ENCODE measurements around the gene PCSK5. TPM values are rescaled to one million over a fixed set of nuclear protein-coding genes. Genes with fewer than 3 reads are reported as not detected.

PCSK5 gene
- total RNA-seq, 4 donors from 2014 or later, result 9.6 to 41.8 (median 15.1) TPM

DNA sequence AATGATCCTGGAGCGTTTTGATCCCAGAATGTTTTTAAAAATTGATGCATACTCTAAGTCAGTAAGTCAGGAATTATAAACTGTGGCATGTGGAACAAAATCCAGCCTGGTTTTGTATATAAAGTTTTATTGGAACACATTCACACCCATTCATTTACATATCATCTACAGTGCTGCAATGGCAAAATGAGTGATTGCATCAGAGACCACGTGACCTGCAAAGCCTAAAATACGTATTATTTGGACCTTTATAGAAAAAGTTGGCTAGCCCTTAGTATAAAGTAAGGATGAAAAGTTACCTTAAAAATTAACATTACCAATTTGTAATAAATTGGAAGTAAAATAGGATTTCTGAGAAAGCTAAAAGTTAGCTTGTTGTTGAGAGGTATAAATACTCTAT is 95.0 kb downstream of the PCSK5 start:
- Histone ChIP-seq H3K36me3 (no peaks in the 10 kb centered on the region), H3K4me1 (no peaks in the 10 kb centered on the region), H3K27me3 (no peaks in the 10 kb centered on the region), H3K27ac (no peak overlapping the region), H3K9me3 (no peaks in the 10 kb centered on the region), H3K4me3 (replicated peaks in 1 of 3) (no peak overlapping the region)
- intact Hi-C loops (cut with DNase I), result no loop called here
- no peak for DNase-seq
- TF ChIP-seq POLR2A (IDR thresholded peaks at IDR 0.05), result no peak
- TF ChIP-seq, protein P1, sequence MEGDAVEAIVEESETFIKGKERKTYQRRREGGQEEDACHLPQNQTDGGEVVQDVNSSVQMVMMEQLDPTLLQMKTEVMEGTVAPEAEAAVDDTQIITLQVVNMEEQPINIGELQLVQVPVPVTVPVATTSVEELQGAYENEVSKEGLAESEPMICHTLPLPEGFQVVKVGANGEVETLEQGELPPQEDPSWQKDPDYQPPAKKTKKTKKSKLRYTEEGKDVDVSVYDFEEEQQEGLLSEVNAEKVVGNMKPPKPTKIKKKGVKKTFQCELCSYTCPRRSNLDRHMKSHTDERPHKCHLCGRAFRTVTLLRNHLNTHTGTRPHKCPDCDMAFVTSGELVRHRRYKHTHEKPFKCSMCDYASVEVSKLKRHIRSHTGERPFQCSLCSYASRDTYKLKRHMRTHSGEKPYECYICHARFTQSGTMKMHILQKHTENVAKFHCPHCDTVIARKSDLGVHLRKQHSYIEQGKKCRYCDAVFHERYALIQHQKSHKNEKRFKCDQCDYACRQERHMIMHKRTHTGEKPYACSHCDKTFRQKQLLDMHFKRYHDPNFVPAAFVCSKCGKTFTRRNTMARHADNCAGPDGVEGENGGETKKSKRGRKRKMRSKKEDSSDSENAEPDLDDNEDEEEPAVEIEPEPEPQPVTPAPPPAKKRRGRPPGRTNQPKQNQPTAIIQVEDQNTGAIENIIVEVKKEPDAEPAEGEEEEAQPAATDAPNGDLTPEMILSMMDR (IDR thresholded peaks at IDR 0.05), result no peak
- 94 to 97% methylated on average over 3 of the region's 3 CpGs for WGBS, 2 donors

- 81 to 90% methylated on average over 2 of the region's 2 CpGs for WGBS, 2 donors
- intact Hi-C loops (cut with DNase I), result no loop called here
- TF ChIP-seq, protein P1 (IDR thresholded peaks at IDR 0.05), result no peak
- no peak for TF ChIP-seq POLR2A (IDR thresholded peaks at IDR 0.05)
Measured at GRCh38 chr9:75988663-75989062, 98.2 kb downstream of the PCSK5 start.

DNA sequence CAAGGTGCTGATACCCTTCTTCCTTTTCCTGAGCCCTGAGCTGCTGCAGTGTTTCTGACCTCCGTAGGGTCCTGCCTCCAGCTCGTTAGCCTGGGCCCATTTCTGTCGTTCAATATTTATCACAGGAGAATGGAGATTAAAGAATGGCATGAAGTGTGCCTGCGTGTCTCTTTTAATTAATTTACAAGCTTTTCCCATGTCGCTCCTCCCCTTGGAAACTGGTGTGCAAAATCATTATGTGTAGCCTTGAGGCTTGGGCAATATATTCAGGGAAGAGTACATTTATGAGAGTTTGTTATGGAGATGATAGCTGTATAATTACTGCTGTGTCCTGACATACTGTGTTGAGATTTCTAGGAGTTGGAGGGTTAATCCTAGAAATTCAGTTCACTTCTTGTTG is 99.7 kb downstream of the PCSK5 start:
- Histone ChIP-seq H3K9me3 (no peaks in the 10 kb centered on the region), H3K4me3 (replicated peaks in 1 of 3) (no peak overlapping the region), H3K4me1 (no peaks in the 10 kb centered on the region), H3K36me3 (no peaks in the 10 kb centered on the region), H3K27ac (no peak overlapping the region), H3K27me3 (no peaks in the 10 kb centered on the region)
- 88 to 95% methylated on average over 5 of the region's 5 CpGs for WGBS, 2 donors
- no peak for TF ChIP-seq POLR2A (IDR thresholded peaks at IDR 0.05)
- TF ChIP-seq, protein P1 (IDR thresholded peaks at IDR 0.05), result no peak
- intact Hi-C loops (cut with DNase I), result no loop called here
- no peak for DNase-seq

More at GRCh38 chr9:75988663-75989062, 98.2 kb downstream of the PCSK5 start:
- no peaks in the 10 kb centered on the region for H3K36me3 ChIP-seq
- no peaks in the 10 kb centered on the region for H3K4me1 ChIP-seq
- no peak for DNase-seq
- H3K9me3 ChIP-seq, result no peaks in the 10 kb centered on the region
- H3K27me3 ChIP-seq, result no peaks in the 10 kb centered on the region
- no peak overlapping the region for H3K27ac ChIP-seq
- H3K4me3 ChIP-seq (replicated peaks in 1 of 3), result no peak overlapping the region

GRCh38 chr9:75990576-75991304 is 100.3 kb downstream of the PCSK5 start:
- TF ChIP-seq POLR2A (IDR thresholded peaks at IDR 0.05), result no peak
- TF ChIP-seq, protein P1 (IDR thresholded peaks at IDR 0.05), result no peak
- H3K4me3 ChIP-seq (replicated peaks in 1 of 3), result no peak overlapping the region
- no peaks in the 10 kb centered on the region for H3K36me3 ChIP-seq
- no peak overlapping the region for H3K27ac ChIP-seq
- 93 to 94% methylated on average over 6 of the region's 6 CpGs for WGBS, 2 donors
- H3K27me3 ChIP-seq, result no peaks in the 10 kb centered on the region
- intact Hi-C loops (cut with DNase I), result no loop called here
- no peaks in the 10 kb centered on the region for H3K4me1 ChIP-seq
- no peaks in the 10 kb centered on the region for H3K9me3 ChIP-seq
- DNase-seq, result no peak

- TF ChIP-seq, protein P1 (IDR thresholded peaks at IDR 0.05), result no peak
- no peak for TF ChIP-seq POLR2A (IDR thresholded peaks at IDR 0.05)
- WGBS, 2 donors, result 93 to 95% methylated on average over 8 of the region's 8 CpGs
- H3K9me3 ChIP-seq, result no peaks in the 10 kb centered on the region
- H3K36me3 ChIP-seq, result no peaks in the 10 kb centered on the region
- H3K27ac ChIP-seq, result no peak overlapping the region
- no peak for DNase-seq
- intact Hi-C loops (cut with DNase I), result no loop called here
- H3K4me1 ChIP-seq, result peaks cover 3 to 8% of the 10 kb centered on the region in 2 donors
- no peak overlapping the region for H3K4me3 ChIP-seq (replicated peaks in 1 of 3)
- no peaks in the 10 kb centered on the region for H3K27me3 ChIP-seq
Measured at GRCh38 chr9:75992482-75993206, 102.2 kb downstream of the PCSK5 start.
